HEK293 (cell line): Measurements from ENCODE around the gene KCNA5.

Experiments used
- CTCF ChIA-PET: fragments of 350-600 bp; formaldehyde crosslinking; extraction: SDS; loops from one replicate; lab custom pipeline; 2021; ENCODE audit warnings: antibody characterized with exemption; lab: Yijun Ruan, JAX
- POLR2A ChIA-PET: fragments of 300-600 bp; formaldehyde crosslinking; extraction: SDS; loops from one replicate; lab custom pipeline; 2020; ENCODE audit warnings: antibody characterized with exemption, inconsistent platforms; lab: Yijun Ruan, JAX
- H3K27ac ChIP-seq: fragments of 200-500 bp; sonication (Bioruptor generic); 2 replicates; pipeline ENCODE4 v1.5.1; 2014; ENCODE audit warnings: low read depth, low read length, control low read depth, inconsistent platforms; ENCODE audit errors: extremely low read depth
- H3K36me3 ChIP-seq, 2 experiments: fragments of 200-500 bp in 1 of 2; sonication (Bioruptor generic) in 1 of 2; 1 replicate in 1 of 2; 2 replicates in 1 of 2; pipeline ENCODE4 v1.5.1; 2014 to 2017; ENCODE audit warnings: inconsistent platforms in 2 of 2, low read length in 2 of 2; ENCODE audit not compliant: control insufficient read depth in 2 of 2, insufficient read depth in 1 of 2
- H3K4me1 ChIP-seq: fragments of 200-500 bp; sonication (Bioruptor generic); 2 replicates; pipeline ENCODE4 v1.5.1; 2014; ENCODE audit warnings: mild to moderate bottlenecking, low read length, inconsistent platforms; ENCODE audit not compliant: control insufficient read depth, insufficient read depth
- H3K4me3 ChIP-seq: 2 replicates; pipeline ENCODE4 v1.5.1; 2011; ENCODE audit warnings: low read depth, mild to moderate bottlenecking, control low read depth, low read length, moderate library complexity
- H3K9me3 ChIP-seq: fragments of 200-500 bp; sonication (Bioruptor generic); 2 replicates; pipeline ENCODE4 v1.5.1; 2014; ENCODE audit warnings: low read depth, low read length, inconsistent platforms; ENCODE audit not compliant: control insufficient read depth, insufficient read depth
- FEZF1 ChIP-seq: fragments of 450-650 bp; formaldehyde crosslinking; IDR thresholded peaks from 2 replicates; pipeline ENCODE4 v1.5.1; 2016; ENCODE audit warnings: missing biosample characterization, missing genetic modification characterization
- GLIS2 ChIP-seq: fragments of 450-650 bp; formaldehyde crosslinking; IDR thresholded peaks from 2 replicates; pipeline ENCODE4 v1.5.1; 2016; ENCODE audit warnings: missing biosample characterization, missing genetic modification characterization
- SCRT2 ChIP-seq: fragments of 450-650 bp; formaldehyde crosslinking; IDR thresholded peaks from 2 replicates; pipeline ENCODE4 v1.5.1; 2016; ENCODE audit warnings: missing biosample characterization, missing genetic modification characterization
- ZBTB10 ChIP-seq: fragments of 450-650 bp; formaldehyde crosslinking; IDR thresholded peaks from 2 replicates; pipeline ENCODE4 v1.5.1; 2016; ENCODE audit warnings: missing biosample characterization, missing genetic modification characterization
- ZBTB17 ChIP-seq: fragments of 450-650 bp; formaldehyde crosslinking; IDR thresholded peaks from 2 replicates; pipeline ENCODE4 v1.5.1; 2016; ENCODE audit warnings: missing biosample characterization, missing genetic modification characterization
- ZBTB21 ChIP-seq: fragments of 450-650 bp; formaldehyde crosslinking; IDR thresholded peaks from 2 replicates; pipeline ENCODE4 v1.5.1; 2017; ENCODE audit warnings: missing biosample characterization, missing genetic modification characterization
- ZBTB26 ChIP-seq: fragments of 450-650 bp; formaldehyde crosslinking; optimal IDR thresholded peaks from 2 replicates; pipeline ENCODE3; 2016; ENCODE audit warnings: missing biosample characterization, mild to moderate bottlenecking, missing genetic modification characterization
- ZBTB48 ChIP-seq: fragments of 450-650 bp; formaldehyde crosslinking; IDR thresholded peaks from 2 replicates; pipeline ENCODE4 v1.5.1; 2016; ENCODE audit warnings: missing biosample characterization, missing genetic modification characterization
- ZBTB7A ChIP-seq: fragments of 450-650 bp; formaldehyde crosslinking; IDR thresholded peaks from 2 replicates; pipeline ENCODE4 v1.5.1; 2016; ENCODE audit warnings: low read depth, missing biosample characterization, missing genetic modification characterization
- ZEB2 ChIP-seq: fragments of 450-650 bp; formaldehyde crosslinking; IDR thresholded peaks from 2 replicates; pipeline ENCODE4 v1.5.1; 2016; ENCODE audit warnings: missing biosample characterization, missing genetic modification characterization
- ZFP41 ChIP-seq: fragments of 450-650 bp; formaldehyde crosslinking; IDR thresholded peaks from 2 replicates; pipeline ENCODE4 v1.5.1; 2016; ENCODE audit warnings: missing biosample characterization, missing genetic modification characterization, borderline replicate concordance
- ZFP69B ChIP-seq: fragments of 450-650 bp; formaldehyde crosslinking; IDR thresholded peaks from 2 replicates; pipeline ENCODE4 v1.5.1; 2016; ENCODE audit warnings: missing biosample characterization, missing genetic modification characterization
- ZIC2 ChIP-seq: fragments of 450-650 bp; formaldehyde crosslinking; IDR thresholded peaks from 2 replicates; pipeline ENCODE4 v1.5.1; 2016; ENCODE audit warnings: missing biosample characterization, missing genetic modification characterization
- ZNF10 ChIP-seq: fragments of 450-650 bp; formaldehyde crosslinking; IDR thresholded peaks from 2 replicates; pipeline ENCODE4 v1.5.1; 2017; ENCODE audit warnings: missing biosample characterization, missing genetic modification characterization
- ZNF114 ChIP-seq: fragments of 450-650 bp; formaldehyde crosslinking; IDR thresholded peaks from 2 replicates; pipeline ENCODE4 v1.5.0; 2017; ENCODE audit warnings: missing biosample characterization, missing genetic modification characterization
- ZNF121 ChIP-seq: fragments of 450-650 bp; formaldehyde crosslinking; IDR thresholded peaks from 2 replicates; pipeline ENCODE4 v1.5.1; 2016; ENCODE audit warnings: missing biosample characterization, missing genetic modification characterization
- ZNF211 ChIP-seq: fragments of 450-650 bp; formaldehyde crosslinking; IDR thresholded peaks from 2 replicates; pipeline ENCODE4 v1.5.1; 2016; ENCODE audit warnings: low read depth, missing biosample characterization, missing genetic modification characterization
- ZNF23 ChIP-seq: fragments of 450-650 bp; formaldehyde crosslinking; IDR thresholded peaks from 2 replicates; pipeline ENCODE4 v1.5.1; 2016; ENCODE audit warnings: missing biosample characterization, missing genetic modification characterization, borderline replicate concordance
- ZNF24 ChIP-seq: fragments of 450-650 bp; formaldehyde crosslinking; IDR thresholded peaks from 2 replicates; pipeline ENCODE4 v1.5.1; 2016; ENCODE audit warnings: missing biosample characterization, missing genetic modification characterization
- ZNF248 ChIP-seq: fragments of 450-650 bp; formaldehyde crosslinking; IDR thresholded peaks from 2 replicates; pipeline ENCODE4 v1.5.1; 2017; ENCODE audit warnings: missing biosample characterization, missing genetic modification characterization
- ZNF26 ChIP-seq: fragments of 450-650 bp; formaldehyde crosslinking; IDR thresholded peaks from 2 replicates; pipeline ENCODE4 v1.5.1; 2016; ENCODE audit warnings: missing biosample characterization, missing genetic modification characterization
- ZNF391 ChIP-seq: fragments of 450-650 bp; formaldehyde crosslinking; IDR thresholded peaks from 2 replicates; pipeline ENCODE4 v1.5.1; 2016; ENCODE audit warnings: low read depth, missing biosample characterization, missing genetic modification characterization, borderline replicate concordance
- ZNF580 ChIP-seq: fragments of 450-650 bp; formaldehyde crosslinking; IDR thresholded peaks from 2 replicates; pipeline ENCODE4 v1.5.1; 2016; ENCODE audit warnings: missing biosample characterization, missing genetic modification characterization
- ZNF626 ChIP-seq: fragments of 450-650 bp; sonication (Bioruptor Pico); formaldehyde crosslinking; IDR thresholded peaks from 2 replicates; pipeline ENCODE4 v1.5.1; 2018; ENCODE audit warnings: missing biosample characterization, missing genetic modification characterization, inconsistent platforms
- ZNF701 ChIP-seq: fragments of 450-650 bp; formaldehyde crosslinking; IDR thresholded peaks from 2 replicates; pipeline ENCODE4 v1.5.1; 2016; ENCODE audit warnings: missing biosample characterization, missing genetic modification characterization
- ZNF704 ChIP-seq: fragments of 450-650 bp; formaldehyde crosslinking; IDR thresholded peaks from 2 replicates; pipeline ENCODE4 v1.5.1; 2016; ENCODE audit warnings: missing biosample characterization, missing genetic modification characterization
- ZSCAN23 ChIP-seq: fragments of 450-650 bp; formaldehyde crosslinking; IDR thresholded peaks from 2 replicates; pipeline ENCODE4 v1.5.1; 2016; ENCODE audit warnings: missing biosample characterization, missing genetic modification characterization

The KCNA5 gene

GRCh38 chr12:5066251-5066650, 22.6 kb downstream of the KCNA5 start:
- H3K9me3 ChIP-seq: no peaks in the 10 kb centered on the region
- no peak overlapping the region for H3K4me3 ChIP-seq
- POLR2A ChIA-PET: interaction anchor here (0.6 kb wide), 1 partner anchor 1665 kb away, joined by 6 read pairs; no protein-coding TSS in a partner anchor
- no peak overlapping the region for H3K27ac ChIP-seq
- no peak for TF ChIP-seq GLIS2 (tag by site-specific recombination)
- TF ChIP-seq SCRT2 (tag by site-specific recombination): peak; percentile 68
- TF ChIP-seq ZNF114 (tag by site-specific recombination): no peak
- no peak for TF ChIP-seq ZBTB48
- no peak for TF ChIP-seq ZNF121
- no peak for TF ChIP-seq ZNF701 (tag by site-specific recombination)
- CTCF ChIA-PET: interaction anchor here (0.7 to 1.5 kb wide), 5 partner anchors 10 to 1016 kb away, joined by 3 to 5 read pairs (median 4); no protein-coding TSS in a partner anchor
- H3K4me1 ChIP-seq: no peaks in the 10 kb centered on the region
- H3K36me3 ChIP-seq: no peaks in the 10 kb centered on the region

- Histone ChIP-seq H3K27ac (no peak overlapping the region), H3K36me3 (no peaks in the 10 kb centered on the region), H3K4me1 (no peaks in the 10 kb centered on the region), H3K9me3 (no peaks in the 10 kb centered on the region), H3K4me3 (no peak overlapping the region)
- no peak for TF ChIP-seq ZIC2 (tag by site-specific recombination)
- TF ChIP-seq ZNF704 (tag by site-specific recombination): no peak
- TF ChIP-seq ZNF23: no peak
- no peak for TF ChIP-seq ZNF626
- no peak for TF ChIP-seq ZBTB17 (tag by site-specific recombination)
- no peak for TF ChIP-seq FEZF1 (tag by site-specific recombination)
- no peak for TF ChIP-seq ZNF580 (tag by site-specific recombination)
- TF ChIP-seq ZBTB7A (tag by site-specific recombination): no peak
- ChIA-PET CTCF (interaction anchor here (0.8 to 1.4 kb wide), 3 partner anchors 9 to 45 kb away, joined by 3 read pairs; no protein-coding TSS in a partner anchor), POLR2A (interaction anchor here (1.1 kb wide), 1 partner anchor 33 kb away, joined by 3 read pairs; no protein-coding TSS in a partner anchor)
These were observed 24.4 kb downstream of the KCNA5 start for GRCh38 chr12:5068126-5068525.

GRCh38 chr12:5068619-5069018, 24.9 kb downstream of the KCNA5 start:
- Histone ChIP-seq H3K36me3 (no peaks in the 10 kb centered on the region), H3K27ac (no peak overlapping the region), H3K4me3 (no peak overlapping the region), H3K4me1 (no peaks in the 10 kb centered on the region), H3K9me3 (no peaks in the 10 kb centered on the region)
- ChIA-PET POLR2A (no interaction called here), CTCF (interaction anchor here (0.8 to 1.4 kb wide), 2 partner anchors 9 to 14 kb away, joined by 3 read pairs; no protein-coding TSS in a partner anchor)
- TF ChIP-seq ZNF114 (tag by site-specific recombination): no peak
- no peak for TF ChIP-seq ZNF24
- no peak for TF ChIP-seq ZBTB10 (tag by site-specific recombination)
- TF ChIP-seq ZBTB26 (tag by site-specific recombination): no peak
- TF ChIP-seq ZNF391 (tag by site-specific recombination): no peak
- TF ChIP-seq ZNF248: no peak
- no peak for TF ChIP-seq ZNF10 (tag by site-specific recombination)
- TF ChIP-seq ZBTB21: no peak
- no peak for TF ChIP-seq ZEB2 (tag by site-specific recombination)
- no peak for TF ChIP-seq ZSCAN23
- TF ChIP-seq ZFP41: no peak
- TF ChIP-seq ZNF211 (tag by site-specific recombination): no peak
- no peak for TF ChIP-seq ZFP69B (tag by site-specific recombination)
- no peak for TF ChIP-seq ZNF26
